GM13977 (cell line): ENCODE data around the gene COL27A1.

Source experiments
- DNase-seq: peaks from one replicate; pipeline ENCODE4 v3.0.0; 2012; ENCODE audit warnings: low spot score
- CTCF ChIP-seq: IDR thresholded peaks from 2 replicates; pipeline ENCODE4 v1.5.1; 2012; ENCODE audit warnings: mild to moderate bottlenecking, control low read depth; ENCODE audit not compliant: insufficient read depth; ENCODE audit errors: extremely low read depth, missing control alignments
- in situ Hi-C: fragments of 300-500 bp; cut with MboI; formaldehyde crosslinking; loops from one replicate; pipeline ENCODE4 v1.12.0; 2022; ENCODE audit warnings: low sequenced_read_pairs, low pct_unique_long_range_greater_than_20kb, mixed read lengths, inconsistent platforms; ENCODE audit not compliant: unreplicated experiment

The COL27A1 gene

DNA sequence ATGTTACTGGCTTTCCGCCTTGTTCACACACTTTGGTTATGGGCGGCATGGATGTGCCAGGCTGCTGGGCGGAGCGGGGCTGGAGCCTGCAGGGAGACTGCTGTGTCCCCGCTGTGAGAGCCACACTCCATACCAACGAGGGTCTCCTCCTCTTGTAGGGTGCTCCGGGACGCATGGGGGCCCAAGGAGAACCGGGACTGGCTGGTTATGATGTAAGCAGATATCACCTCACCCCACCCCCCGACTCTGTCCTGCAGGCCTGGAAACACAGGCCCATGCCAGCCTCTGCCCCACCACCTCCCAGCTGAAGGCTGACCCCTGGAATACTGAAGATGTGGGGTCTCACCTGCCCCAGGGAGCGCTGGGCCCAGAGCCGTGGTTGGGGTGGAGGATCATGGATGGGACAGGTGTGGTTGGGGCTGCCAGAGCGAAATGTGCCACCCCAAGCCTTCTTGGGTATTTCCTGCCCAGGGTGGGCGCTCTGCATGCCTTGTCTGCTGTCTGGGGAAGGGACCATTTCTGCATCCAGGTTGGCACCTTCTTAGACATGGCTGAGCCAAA, 128.3 kb downstream of the COL27A1 start:
- no peak for DNase-seq
- TF ChIP-seq CTCF = no peak
- in situ Hi-C loops = loop anchor here (25.0 kb wide), 1 partner anchor 171 kb away; no protein-coding TSS in a partner anchor

GRCh38 chr9:114284316-114285060, 129.2 kb downstream of the COL27A1 start:
- in situ Hi-C loops = loop anchor here (25.0 kb wide), 1 partner anchor 172 kb away; no protein-coding TSS in a partner anchor
- no peak for DNase-seq
- TF ChIP-seq CTCF = no peak

DNA sequence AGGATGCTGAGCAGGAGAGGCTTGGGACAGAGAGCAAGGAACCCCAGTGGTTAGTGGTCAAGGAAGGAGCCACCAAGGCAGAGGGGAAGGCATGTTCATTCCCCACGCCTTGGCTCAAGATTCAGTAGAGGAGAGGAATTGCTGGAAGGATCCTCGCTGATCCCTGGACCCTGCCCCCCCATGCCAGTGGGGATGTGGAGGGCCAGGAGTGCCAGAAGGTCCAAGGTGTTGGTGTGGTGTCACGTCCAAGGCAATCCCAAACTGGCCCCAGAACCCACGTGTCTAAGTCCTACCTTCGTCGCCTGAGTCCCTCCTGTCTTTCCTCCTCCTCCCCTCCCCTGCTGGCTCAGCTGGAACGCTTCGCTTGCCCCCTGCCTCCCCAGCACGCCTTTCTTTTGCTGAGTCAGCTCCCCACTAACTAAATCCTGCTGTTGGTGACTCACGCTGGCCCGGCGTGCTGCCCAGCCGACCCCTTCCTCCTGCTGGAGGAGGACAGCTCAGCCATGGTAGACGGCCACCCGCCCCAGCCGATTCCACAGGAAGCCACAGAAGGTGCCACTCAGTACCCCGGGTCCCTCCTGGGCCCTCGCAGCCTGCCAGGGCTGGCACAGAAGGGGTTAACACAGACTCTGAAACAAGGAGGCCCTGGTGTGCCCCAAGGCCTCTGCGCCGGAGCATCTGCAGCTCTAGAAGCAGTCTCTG, 130.0 kb downstream of the COL27A1 start:
- TF ChIP-seq CTCF = no peak
- DNase-seq = no peak
- in situ Hi-C loops = loop anchor here (25.0 kb wide), 1 partner anchor 173 kb away; no protein-coding TSS in a partner anchor

DNA sequence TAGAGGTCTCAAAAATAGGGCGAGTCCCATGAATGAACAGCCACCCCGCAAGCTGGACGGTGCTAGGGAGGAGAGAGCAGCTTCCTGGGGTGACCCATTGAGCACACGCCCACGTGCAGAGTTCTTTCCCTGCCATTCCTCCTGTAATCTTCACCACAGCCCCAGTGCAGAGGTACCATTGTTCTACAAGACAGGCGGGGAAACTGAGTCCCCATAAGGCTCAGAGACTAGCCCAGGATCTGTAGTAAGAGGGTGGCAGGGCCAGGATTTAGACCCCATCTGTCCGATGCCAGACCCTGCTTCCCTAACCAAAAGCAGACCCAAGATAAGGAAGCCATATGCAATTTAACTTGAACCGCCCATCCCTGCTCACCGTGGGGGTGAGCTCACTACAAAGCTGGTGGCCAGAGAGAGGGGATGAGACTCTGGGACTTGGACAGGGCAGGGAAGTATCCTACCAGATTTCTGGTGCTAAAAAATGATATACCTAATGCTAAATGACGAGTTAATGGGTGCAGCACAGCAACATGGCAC, 130.9 kb downstream of the COL27A1 start:
- in situ Hi-C loops = loop anchor here (25.0 kb wide), 1 partner anchor 174 kb away; no protein-coding TSS in a partner anchor
- no peak for TF ChIP-seq CTCF

GRCh38 chr9:114287001-114287762, 131.8 kb downstream of the COL27A1 start:
- DNase-seq = no peak
- TF ChIP-seq CTCF = no peak
- in situ Hi-C loops = loop anchor here (25.0 kb wide), 1 partner anchor 175 kb away; no protein-coding TSS in a partner anchor

More for the DNA sequence above, 130.9 kb downstream of the COL27A1 start:
- no peak for DNase-seq
